Fibroblast of lung (primary cell): ENCODE data around the gene HOXB7.

Experiments used
- EZH2 ChIP-seq: IDR thresholded peaks from 2 replicates; pipeline ENCODE4 v1.5.1; 2012; ENCODE audit warnings: low read length, control low read depth, mild to moderate bottlenecking; ENCODE audit errors: missing control alignments
- TF ChIP-seq, protein P1 (sequence below), 2 donors: IDR thresholded peaks in 1 of 2; conservative IDR thresholded peaks in 1 of 2; 1 replicate in 1 of 2; 2 replicates in 1 of 2; pipeline ENCODE4 v1.5.1; 2011 to 2012; ENCODE audit warnings: low read length in 2 of 2, control low read depth in 1 of 2, inconsistent platforms in 1 of 2, low read depth in 1 of 2, mild to moderate bottlenecking in 1 of 2

DNA sequence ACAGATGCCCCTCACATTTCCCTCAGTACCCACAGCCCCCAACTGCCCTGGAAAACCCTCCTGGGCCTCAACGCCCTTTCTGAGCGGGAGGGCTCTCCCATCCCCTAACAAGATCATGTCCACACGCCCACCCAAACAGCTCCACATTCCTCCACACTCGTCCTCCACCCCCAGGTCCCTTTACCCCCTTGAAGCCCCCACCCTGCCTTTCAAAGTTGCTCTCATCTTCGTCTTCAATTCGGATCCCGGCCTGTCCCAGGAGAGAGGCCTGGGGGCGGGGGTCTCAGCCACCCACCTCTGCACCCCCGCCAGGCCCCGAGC is 47.0 kb downstream of the HOXB7 start:
- TF ChIP-seq, protein P1, sequence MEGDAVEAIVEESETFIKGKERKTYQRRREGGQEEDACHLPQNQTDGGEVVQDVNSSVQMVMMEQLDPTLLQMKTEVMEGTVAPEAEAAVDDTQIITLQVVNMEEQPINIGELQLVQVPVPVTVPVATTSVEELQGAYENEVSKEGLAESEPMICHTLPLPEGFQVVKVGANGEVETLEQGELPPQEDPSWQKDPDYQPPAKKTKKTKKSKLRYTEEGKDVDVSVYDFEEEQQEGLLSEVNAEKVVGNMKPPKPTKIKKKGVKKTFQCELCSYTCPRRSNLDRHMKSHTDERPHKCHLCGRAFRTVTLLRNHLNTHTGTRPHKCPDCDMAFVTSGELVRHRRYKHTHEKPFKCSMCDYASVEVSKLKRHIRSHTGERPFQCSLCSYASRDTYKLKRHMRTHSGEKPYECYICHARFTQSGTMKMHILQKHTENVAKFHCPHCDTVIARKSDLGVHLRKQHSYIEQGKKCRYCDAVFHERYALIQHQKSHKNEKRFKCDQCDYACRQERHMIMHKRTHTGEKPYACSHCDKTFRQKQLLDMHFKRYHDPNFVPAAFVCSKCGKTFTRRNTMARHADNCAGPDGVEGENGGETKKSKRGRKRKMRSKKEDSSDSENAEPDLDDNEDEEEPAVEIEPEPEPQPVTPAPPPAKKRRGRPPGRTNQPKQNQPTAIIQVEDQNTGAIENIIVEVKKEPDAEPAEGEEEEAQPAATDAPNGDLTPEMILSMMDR (conservative IDR thresholded peaks at IDR 0.05 in 1 of 2, IDR thresholded peaks at IDR 0.05 in 1 of 2; ENCODE audit: low read depth in 1 of 2, low read length in 2 of 2): no peak
- no peak for TF ChIP-seq EZH2
